ENCODE measurements around the gene MEA1.

Gene MEA1

GRCh38 chr6:43058531-43058930, 44.8 kb upstream of the MEA1 start:
- DNase-seq (ENCODE audit: low read depth): no peak
- TF ChIP-seq CTCF (IDR thresholded peaks at IDR 0.05; ENCODE audit: low read length, missing control alignments): no peak
- H3K4me3 ChIP-seq (replicated peaks; ENCODE audit: low read depth, low read length): peak overlapping the region; percentile 99

- no peak overlapping the region for H3K4me3 ChIP-seq (replicated peaks; ENCODE audit: low read depth, low read length)
- TF ChIP-seq CTCF (IDR thresholded peaks at IDR 0.05; ENCODE audit: low read length, missing control alignments): no peak
- no peak for DNase-seq (ENCODE audit: low read depth)
Measured at GRCh38 chr6:43055966-43056365, 42.2 kb upstream of the MEA1 start.

GRCh38 chr6:43054206-43054943, 40.6 kb upstream of the MEA1 start:
- TF ChIP-seq CTCF (IDR thresholded peaks at IDR 0.05; ENCODE audit: low read length, missing control alignments): no peak
- DNase-seq (ENCODE audit: low read depth): no peak
- peak overlapping the region; percentile 82 for H3K4me3 ChIP-seq (replicated peaks; ENCODE audit: low read depth, low read length)

- H3K4me3 ChIP-seq (replicated peaks; ENCODE audit: low read depth, low read length): peak within 1 kb of the TSS; percentile 82
- DNase-seq (ENCODE audit: low read depth): peak; percentile 96
- no peak for TF ChIP-seq CTCF (IDR thresholded peaks at IDR 0.05; ENCODE audit: low read length, missing control alignments)
Measured at GRCh38 chr6:43053545-43054205, 39.9 kb upstream of the MEA1 start, which contains the start of gene CUL7. Gene CUL7, minus strand, starts transcription at chr6:43053851. Its CDS starts 1,063 bp downstream, at chr6:43052788.

- H3K4me3 ChIP-seq (replicated peaks; ENCODE audit: low read depth, low read length): peak overlapping the region; percentile 82
- DNase-seq (ENCODE audit: low read depth): peak; percentile 30
- TF ChIP-seq CTCF (IDR thresholded peaks at IDR 0.05; ENCODE audit: low read length, missing control alignments): no peak
Measured at GRCh38 chr6:43052842-43053544, 39.2 kb upstream of the MEA1 start.

- DNase-seq (ENCODE audit: low read depth): no peak
- no peak for TF ChIP-seq CTCF (IDR thresholded peaks at IDR 0.05; ENCODE audit: low read length, missing control alignments)
- H3K4me3 ChIP-seq (replicated peaks; ENCODE audit: low read depth, low read length): peak overlapping the region; percentile 82
Measured at GRCh38 chr6:43052225-43052841, 38.6 kb upstream of the MEA1 start.
